Ishikawa (cell line): ENCODE results near the gene CEP95.

Experiments
- CEBPB ChIP-seq: IDR thresholded peaks from 2 replicates; pipeline ENCODE4 v1.6.1; 2012
- CREB1 ChIP-seq: IDR thresholded peaks from 2 replicates; pipeline ENCODE4 v1.6.1; 2012; ENCODE audit warnings: low read depth
- EGR1 ChIP-seq: IDR thresholded peaks from 2 replicates; pipeline ENCODE4 v1.6.1; 2012
- EP300 ChIP-seq: IDR thresholded peaks from 2 replicates; pipeline ENCODE4 v1.6.1; 2012; ENCODE audit warnings: borderline replicate concordance
- FOXM1 ChIP-seq: IDR thresholded peaks from 2 replicates; pipeline ENCODE4 v1.6.1; 2012; ENCODE audit warnings: low read depth, borderline replicate concordance
- NFIC ChIP-seq: IDR thresholded peaks from 2 replicates; pipeline ENCODE4 v1.6.1; 2012
- RAD21 ChIP-seq: IDR thresholded peaks from 2 replicates; pipeline ENCODE4 v1.6.1; 2012; ENCODE audit warnings: low read depth
- TAF1 ChIP-seq: IDR thresholded peaks from 2 replicates; pipeline ENCODE4 v1.6.1; 2012; ENCODE audit warnings: low read depth, mild to moderate bottlenecking
- TCF12 ChIP-seq: IDR thresholded peaks from 2 replicates; pipeline ENCODE4 v1.6.1; 2012; ENCODE audit warnings: low read depth
- TEAD4 ChIP-seq: IDR thresholded peaks from 2 replicates; pipeline ENCODE4 v1.6.1; 2012
- YY1 ChIP-seq: IDR thresholded peaks from 2 replicates; pipeline ENCODE4 v1.6.1; 2012; ENCODE audit warnings: low read depth
- ZBTB7A ChIP-seq: IDR thresholded peaks from 2 replicates; pipeline ENCODE4 v1.6.1; 2012; ENCODE audit warnings: low read depth
- TF ChIP-seq, protein P1 (sequence below): IDR thresholded peaks from 2 replicates; pipeline ENCODE4 v1.6.1; 2012; ENCODE audit warnings: low read depth, mild to moderate bottlenecking
- TF ChIP-seq, protein P2 (sequence below): IDR thresholded peaks from 2 replicates; pipeline ENCODE4 v1.6.1; 2012
- TF ChIP-seq, protein P3 (sequence below): IDR thresholded peaks from 2 replicates; pipeline ENCODE4 v1.6.1; 2012

CEP95 gene

DNA sequence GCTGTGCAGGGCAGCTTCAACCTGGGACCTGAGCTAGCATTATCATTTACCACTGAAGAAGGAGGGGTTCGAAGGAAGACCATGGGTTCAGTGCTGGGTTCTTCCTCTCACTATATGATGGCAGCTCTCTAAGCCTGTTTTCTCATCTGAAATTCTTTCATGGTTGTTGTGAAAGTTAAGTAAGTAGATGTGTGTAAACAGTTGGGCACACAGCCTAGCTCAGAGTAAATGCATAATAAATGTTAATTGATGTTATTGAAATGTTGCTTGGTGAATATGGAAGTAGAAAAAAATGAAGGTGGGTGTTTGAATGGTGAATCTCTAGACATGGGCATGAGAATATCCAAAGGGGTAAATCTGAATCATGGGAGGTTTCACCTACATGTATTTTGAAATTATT, 9.1 kb downstream of the CEP95 start:
- TF ChIP-seq CREB1 = no peak
- TF ChIP-seq EP300 = no peak
- no peak for TF ChIP-seq TCF12
- TF ChIP-seq NFIC = no peak
- TF ChIP-seq TAF1 = no peak
- no peak for TF ChIP-seq CEBPB
- TF ChIP-seq, protein P1, sequence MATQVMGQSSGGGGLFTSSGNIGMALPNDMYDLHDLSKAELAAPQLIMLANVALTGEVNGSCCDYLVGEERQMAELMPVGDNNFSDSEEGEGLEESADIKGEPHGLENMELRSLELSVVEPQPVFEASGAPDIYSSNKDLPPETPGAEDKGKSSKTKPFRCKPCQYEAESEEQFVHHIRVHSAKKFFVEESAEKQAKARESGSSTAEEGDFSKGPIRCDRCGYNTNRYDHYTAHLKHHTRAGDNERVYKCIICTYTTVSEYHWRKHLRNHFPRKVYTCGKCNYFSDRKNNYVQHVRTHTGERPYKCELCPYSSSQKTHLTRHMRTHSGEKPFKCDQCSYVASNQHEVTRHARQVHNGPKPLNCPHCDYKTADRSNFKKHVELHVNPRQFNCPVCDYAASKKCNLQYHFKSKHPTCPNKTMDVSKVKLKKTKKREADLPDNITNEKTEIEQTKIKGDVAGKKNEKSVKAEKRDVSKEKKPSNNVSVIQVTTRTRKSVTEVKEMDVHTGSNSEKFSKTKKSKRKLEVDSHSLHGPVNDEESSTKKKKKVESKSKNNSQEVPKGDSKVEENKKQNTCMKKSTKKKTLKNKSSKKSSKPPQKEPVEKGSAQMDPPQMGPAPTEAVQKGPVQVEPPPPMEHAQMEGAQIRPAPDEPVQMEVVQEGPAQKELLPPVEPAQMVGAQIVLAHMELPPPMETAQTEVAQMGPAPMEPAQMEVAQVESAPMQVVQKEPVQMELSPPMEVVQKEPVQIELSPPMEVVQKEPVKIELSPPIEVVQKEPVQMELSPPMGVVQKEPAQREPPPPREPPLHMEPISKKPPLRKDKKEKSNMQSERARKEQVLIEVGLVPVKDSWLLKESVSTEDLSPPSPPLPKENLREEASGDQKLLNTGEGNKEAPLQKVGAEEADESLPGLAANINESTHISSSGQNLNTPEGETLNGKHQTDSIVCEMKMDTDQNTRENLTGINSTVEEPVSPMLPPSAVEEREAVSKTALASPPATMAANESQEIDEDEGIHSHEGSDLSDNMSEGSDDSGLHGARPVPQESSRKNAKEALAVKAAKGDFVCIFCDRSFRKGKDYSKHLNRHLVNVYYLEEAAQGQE = no peak
- no peak for TF ChIP-seq EGR1
- TF ChIP-seq, protein P2, sequence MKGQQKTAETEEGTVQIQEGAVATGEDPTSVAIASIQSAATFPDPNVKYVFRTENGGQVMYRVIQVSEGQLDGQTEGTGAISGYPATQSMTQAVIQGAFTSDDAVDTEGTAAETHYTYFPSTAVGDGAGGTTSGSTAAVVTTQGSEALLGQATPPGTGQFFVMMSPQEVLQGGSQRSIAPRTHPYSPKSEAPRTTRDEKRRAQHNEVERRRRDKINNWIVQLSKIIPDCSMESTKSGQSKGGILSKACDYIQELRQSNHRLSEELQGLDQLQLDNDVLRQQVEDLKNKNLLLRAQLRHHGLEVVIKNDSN = no peak

DNA sequence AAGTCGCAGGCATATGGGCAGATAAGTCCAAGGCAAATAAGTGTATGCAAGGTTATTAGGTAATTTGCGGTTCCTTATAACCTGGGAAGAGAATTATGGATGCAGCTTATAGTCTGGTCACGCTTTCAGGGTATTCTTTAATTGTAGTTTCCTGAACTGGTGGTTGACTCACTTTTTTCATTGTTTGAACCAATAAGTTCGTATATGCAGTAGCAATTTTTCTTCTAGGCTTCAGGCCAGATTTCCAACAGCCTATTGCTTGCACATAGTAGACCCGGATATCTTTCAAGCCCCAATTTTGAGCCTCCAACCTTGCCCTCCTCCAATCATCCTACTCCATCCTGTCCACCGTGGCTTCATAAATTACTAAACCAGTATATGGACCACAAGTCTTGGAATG, 12.8 kb downstream of the CEP95 start:
- TF ChIP-seq EP300 (no peak), EGR1 (no peak), ZBTB7A (no peak), YY1 (no peak), CREB1 (no peak), RAD21 (no peak), NFIC (no peak), TAF1 (no peak), FOXM1 (no peak), TCF12 (no peak)
- TF ChIP-seq, protein P3, sequence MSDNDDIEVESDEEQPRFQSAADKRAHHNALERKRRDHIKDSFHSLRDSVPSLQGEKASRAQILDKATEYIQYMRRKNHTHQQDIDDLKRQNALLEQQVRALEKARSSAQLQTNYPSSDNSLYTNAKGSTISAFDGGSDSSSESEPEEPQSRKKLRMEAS = no peak
- TF ChIP-seq, protein P1 = no peak
- TF ChIP-seq, protein P2 = no peak

DNA sequence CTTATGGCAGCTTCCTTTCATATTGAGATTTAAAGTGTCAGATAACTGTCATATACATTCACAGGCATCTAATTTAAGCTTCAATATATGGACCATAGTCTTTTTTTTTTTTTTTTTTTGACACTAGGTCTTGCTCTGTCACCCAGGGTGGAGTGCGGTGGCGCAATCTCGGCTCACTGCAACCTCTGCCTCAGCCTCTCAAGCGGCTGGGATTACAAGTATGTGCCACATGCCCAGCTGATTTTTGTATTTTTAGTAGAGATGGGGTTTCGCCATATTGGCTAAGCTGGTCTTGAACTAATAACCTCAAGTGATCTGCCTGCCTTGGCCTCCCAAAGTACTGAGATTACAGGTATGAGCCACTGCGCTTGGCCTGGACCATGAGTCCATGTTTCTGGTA, 13.6 kb downstream of the CEP95 start:
- TF ChIP-seq NFIC (no peak), TCF12 (no peak), FOXM1 (no peak), ZBTB7A (no peak), YY1 (no peak), EGR1 (no peak)
- TF ChIP-seq, protein P3 = no peak

DNA sequence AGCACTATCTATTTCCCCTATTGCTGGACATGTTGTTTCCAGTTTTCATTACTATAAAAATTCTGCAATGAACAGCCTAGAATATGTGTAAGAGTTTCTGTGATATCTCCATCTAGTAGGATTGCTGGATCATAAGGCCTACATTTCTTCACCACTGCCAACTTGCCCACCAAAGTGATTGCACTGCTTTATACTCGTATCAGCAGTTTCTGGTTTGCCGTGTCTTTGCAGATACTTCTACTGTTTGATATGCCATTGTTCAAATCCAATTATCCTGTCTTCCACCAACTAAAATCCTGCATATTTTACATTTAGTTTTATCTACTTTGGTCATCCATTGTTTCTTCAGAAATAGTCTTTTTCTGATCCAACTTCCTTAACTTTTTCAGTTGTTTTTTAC, 21.1 kb downstream of the CEP95 start:
- TF ChIP-seq RAD21 (no peak), EP300 (no peak), ZBTB7A (no peak), YY1 (no peak), NFIC (no peak), TAF1 (no peak), TEAD4 (no peak), CREB1 (no peak), TCF12 (no peak), CEBPB (no peak), FOXM1 (no peak)
- TF ChIP-seq, protein P3 = no peak
- TF ChIP-seq, protein P1 = no peak
- TF ChIP-seq, protein P2 = no peak
